DOHH2 (cell line): ENCODE data around the gene UBR2.

Source experiments
- H3F3A ChIP-seq: fragments of 200-600 bp; sonication (generic), shearing (Covaris generic); 2 replicates; pipeline ENCODE4 v1.6.0; 2016; ENCODE audit warnings: antibody characterized with exemption, mild to moderate bottlenecking; ENCODE audit not compliant: control insufficient read depth, insufficient read depth
- H3K27ac ChIP-seq: fragments of 200-600 bp; sonication (generic); 2 replicates; pipeline ENCODE4 v1.5.1; 2014; ENCODE audit warnings: low read depth, mild to moderate bottlenecking, low read length, moderate library complexity
- H3K27me3 ChIP-seq: fragments of 200-600 bp; sonication (generic); 2 replicates; pipeline ENCODE4 v1.6.1; 2014; ENCODE audit warnings: mild to moderate bottlenecking, low read length, mixed read lengths; ENCODE audit not compliant: control insufficient read depth
- H3K36me3 ChIP-seq: fragments of 200-600 bp; sonication (generic); 2 replicates; pipeline ENCODE4 v1.6.1; 2014; ENCODE audit warnings: mild to moderate bottlenecking, low read length, moderate library complexity, mixed read lengths; ENCODE audit not compliant: control insufficient read depth
- H3K4me1 ChIP-seq: fragments of 200-600 bp; sonication (generic); 2 replicates; pipeline ENCODE4 v1.6.1; 2014; ENCODE audit warnings: mild to moderate bottlenecking, low read length, mixed read lengths; ENCODE audit not compliant: control insufficient read depth
- H3K4me2 ChIP-seq: fragments of 200-600 bp; sonication (generic); 2 replicates; pipeline ENCODE4 v1.6.0; 2014; ENCODE audit warnings: mild to moderate bottlenecking, low read length, moderate library complexity
- H3K4me3 ChIP-seq: fragments of 200-600 bp; sonication (generic); 2 replicates; pipeline ENCODE4 v1.5.1; 2014; ENCODE audit warnings: mild to moderate bottlenecking, low read length, mixed read lengths
- H3K79me2 ChIP-seq: fragments of 200-600 bp; sonication (generic); 2 replicates; pipeline ENCODE4 v1.6.1; 2014; ENCODE audit warnings: mild to moderate bottlenecking, low read length, mixed read lengths; ENCODE audit not compliant: control insufficient read depth
- H3K9me2 ChIP-seq: fragments of 200-600 bp; sonication (generic); replicated peaks from 2 replicates; pipeline ENCODE4 v1.6.1; 2014; ENCODE audit warnings: mild to moderate bottlenecking, low read length, mixed read lengths; ENCODE audit not compliant: control insufficient read depth
- H3K9me3 ChIP-seq: fragments of 200-600 bp; sonication (generic); 2 replicates; pipeline ENCODE4 v1.6.1; 2014; ENCODE audit warnings: antibody characterized with exemption, low read length, mixed read lengths; ENCODE audit not compliant: control insufficient read depth, insufficient read depth
- H4K20me1 ChIP-seq: fragments of 200-600 bp; sonication (generic); 2 replicates; pipeline ENCODE4 v1.6.0; 2014; ENCODE audit warnings: low read depth, mild to moderate bottlenecking, antibody characterized with exemption, low read length, moderate library complexity; ENCODE audit not compliant: control insufficient read depth, insufficient read depth
- EZH2phosphoT487 ChIP-seq: fragments of 200-600 bp; sonication (generic); IDR thresholded peaks from 2 replicates; pipeline ENCODE4 v1.6.1; 2017; ENCODE audit warnings: borderline replicate concordance, mild to moderate bottlenecking, antibody characterized with exemption, low read length, moderate library complexity, mixed read lengths
- TF ChIP-seq, protein P1 (sequence below): fragments of 200-600 bp; sonication (generic); IDR thresholded peaks from one replicate; pipeline ENCODE4 v1.5.1; 2014; ENCODE audit warnings: antibody characterized with exemption, mild to moderate bottlenecking, low read depth, low read length; ENCODE audit not compliant: poor library complexity, severe bottlenecking

UBR2 gene

GRCh38 chr6:42563697-42564505 lies at the start of gene UBR2:
TSS of gene UBR2 (plus strand) at chr6:42564029. CDS start at chr6:42564320, 291 bp downstream.
- H3K4me2 ChIP-seq = peak within 1 kb of the TSS; percentile 95
- H3K4me3 ChIP-seq = peak within 1 kb of the TSS; percentile 99
- peaks cover 27% of the 10 kb centered on the region for H3K4me1 ChIP-seq
- H3F3A ChIP-seq = no peaks in the 10 kb centered on the region
- no peaks in the 10 kb centered on the region for H3K9me3 ChIP-seq
- H3K27me3 ChIP-seq = no peaks in the 10 kb centered on the region
- peak within 1 kb of the TSS; percentile 57 for H3K27ac ChIP-seq
- no peaks in the 10 kb centered on the region for H3K9me2 ChIP-seq
- peaks cover 49% of the 10 kb centered on the region for H3K79me2 ChIP-seq
- no peaks in the 10 kb centered on the region for H4K20me1 ChIP-seq
- peaks cover 19% of the 10 kb centered on the region for H3K36me3 ChIP-seq
- TF ChIP-seq, protein P1, sequence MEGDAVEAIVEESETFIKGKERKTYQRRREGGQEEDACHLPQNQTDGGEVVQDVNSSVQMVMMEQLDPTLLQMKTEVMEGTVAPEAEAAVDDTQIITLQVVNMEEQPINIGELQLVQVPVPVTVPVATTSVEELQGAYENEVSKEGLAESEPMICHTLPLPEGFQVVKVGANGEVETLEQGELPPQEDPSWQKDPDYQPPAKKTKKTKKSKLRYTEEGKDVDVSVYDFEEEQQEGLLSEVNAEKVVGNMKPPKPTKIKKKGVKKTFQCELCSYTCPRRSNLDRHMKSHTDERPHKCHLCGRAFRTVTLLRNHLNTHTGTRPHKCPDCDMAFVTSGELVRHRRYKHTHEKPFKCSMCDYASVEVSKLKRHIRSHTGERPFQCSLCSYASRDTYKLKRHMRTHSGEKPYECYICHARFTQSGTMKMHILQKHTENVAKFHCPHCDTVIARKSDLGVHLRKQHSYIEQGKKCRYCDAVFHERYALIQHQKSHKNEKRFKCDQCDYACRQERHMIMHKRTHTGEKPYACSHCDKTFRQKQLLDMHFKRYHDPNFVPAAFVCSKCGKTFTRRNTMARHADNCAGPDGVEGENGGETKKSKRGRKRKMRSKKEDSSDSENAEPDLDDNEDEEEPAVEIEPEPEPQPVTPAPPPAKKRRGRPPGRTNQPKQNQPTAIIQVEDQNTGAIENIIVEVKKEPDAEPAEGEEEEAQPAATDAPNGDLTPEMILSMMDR = peak; percentile 60
- no peak for TF ChIP-seq EZH2phosphoT487

DNA sequence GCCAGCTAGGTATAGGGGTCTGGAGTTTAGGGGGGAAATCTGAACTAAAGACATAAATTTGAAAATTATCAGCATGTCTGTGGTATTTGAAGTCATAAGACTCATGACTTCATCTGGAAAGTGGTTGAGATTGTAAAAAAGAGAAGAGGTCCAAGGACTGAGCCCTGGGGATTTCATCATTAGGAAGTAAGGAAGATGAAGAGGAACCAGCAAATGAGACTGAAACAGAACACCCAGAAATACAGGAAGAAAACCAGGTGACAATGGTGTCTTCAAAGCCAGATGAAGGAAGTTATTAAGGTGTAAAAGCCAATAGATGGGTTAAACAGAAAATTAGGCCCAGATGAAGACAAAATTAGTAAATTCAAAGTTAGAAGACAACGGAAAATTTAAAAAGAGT lies 49.1 kb upstream of the UBR2 start:
- no peaks in the 10 kb centered on the region for H3K9me2 ChIP-seq
- no peak for TF ChIP-seq EZH2phosphoT487
- TF ChIP-seq, protein P1 = no peak
- H3K27ac ChIP-seq = no peak overlapping the region
- H3K4me3 ChIP-seq = no peak overlapping the region
- peaks cover 30% of the 10 kb centered on the region for H3K4me1 ChIP-seq
- no peaks in the 10 kb centered on the region for H3K79me2 ChIP-seq
- H3F3A ChIP-seq = peaks cover 6% of the 10 kb centered on the region
- H4K20me1 ChIP-seq = no peaks in the 10 kb centered on the region
- H3K27me3 ChIP-seq = no peaks in the 10 kb centered on the region
- no peak overlapping the region for H3K4me2 ChIP-seq
- H3K36me3 ChIP-seq = no peaks in the 10 kb centered on the region
- no peaks in the 10 kb centered on the region for H3K9me3 ChIP-seq

DNA sequence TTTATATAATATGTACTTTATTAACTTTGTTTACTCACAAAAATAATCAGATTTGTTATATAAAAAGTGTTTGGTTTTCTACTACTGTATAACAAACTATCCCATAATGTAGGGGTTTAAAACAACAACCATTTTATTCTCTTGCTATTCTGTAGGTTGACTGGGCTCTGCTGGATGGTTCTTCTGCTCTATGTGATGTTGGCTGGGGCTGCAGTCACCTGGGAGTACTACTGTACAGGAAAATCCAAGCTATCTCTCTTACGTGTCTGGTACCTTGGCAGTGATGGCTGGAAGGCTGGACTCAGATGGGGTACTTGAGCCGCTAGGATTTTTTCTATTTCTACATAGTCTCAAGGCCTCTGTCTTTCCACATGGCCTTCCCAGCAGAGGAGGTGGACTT lies 44.0 kb upstream of the UBR2 start:
- Histone ChIP-seq H3K4me2 (no peak overlapping the region), H3K79me2 (no peaks in the 10 kb centered on the region), H4K20me1 (no peaks in the 10 kb centered on the region), H3K9me3 (no peaks in the 10 kb centered on the region), H3K4me1 (peaks cover 23% of the 10 kb centered on the region), H3K27me3 (no peaks in the 10 kb centered on the region), H3K4me3 (no peak overlapping the region), H3K9me2 (no peaks in the 10 kb centered on the region), H3F3A (no peaks in the 10 kb centered on the region), H3K36me3 (no peaks in the 10 kb centered on the region), H3K27ac (no peak overlapping the region)
- TF ChIP-seq EZH2phosphoT487 = no peak

DNA sequence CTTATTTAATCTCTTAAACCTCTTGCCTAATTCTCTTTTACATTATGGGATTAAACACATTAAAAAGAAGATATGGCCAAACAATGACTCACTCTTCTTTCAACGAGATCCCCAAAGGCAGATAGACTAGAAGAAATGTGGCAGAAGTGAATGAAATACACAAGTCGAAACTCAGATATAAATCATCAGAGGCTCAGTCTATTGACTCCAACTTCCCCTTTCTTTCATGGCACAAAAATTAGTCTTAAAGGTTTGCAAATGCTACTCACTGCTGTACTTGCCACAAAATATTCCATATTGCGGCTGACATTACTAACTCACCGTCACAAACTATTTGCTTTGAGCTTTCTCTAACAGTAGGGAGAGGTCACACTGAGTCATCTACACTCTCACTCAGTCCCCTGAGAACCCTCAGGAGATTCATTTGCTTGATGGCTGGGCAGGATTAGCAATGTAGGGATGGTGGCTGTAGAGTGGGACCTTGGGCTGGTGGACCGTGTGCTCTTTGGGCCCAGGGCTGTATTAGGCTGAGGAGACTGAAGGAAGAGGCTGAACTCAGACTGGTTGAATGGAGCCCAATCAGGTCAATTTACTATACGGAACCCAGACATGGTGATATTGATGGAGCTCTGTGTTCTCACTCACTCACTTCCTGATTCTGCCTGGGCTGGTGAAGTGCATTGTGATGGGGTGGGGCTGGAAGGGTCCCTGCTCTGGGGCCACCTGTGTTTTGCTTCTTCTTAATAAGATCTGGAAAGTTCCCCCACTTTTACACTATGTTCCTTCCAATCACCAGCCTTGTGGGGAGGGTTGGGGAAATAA lies 42.8 kb upstream of the UBR2 start:
- no peaks in the 10 kb centered on the region for H3K27me3 ChIP-seq
- no peaks in the 10 kb centered on the region for H3K36me3 ChIP-seq
- H3K27ac ChIP-seq = no peak overlapping the region
- no peaks in the 10 kb centered on the region for H3K9me3 ChIP-seq
- H3F3A ChIP-seq = no peaks in the 10 kb centered on the region
- no peak for TF ChIP-seq EZH2phosphoT487
- TF ChIP-seq, protein P1 = no peak
- peak overlapping the region; percentile 37 for H3K4me2 ChIP-seq
- H4K20me1 ChIP-seq = no peaks in the 10 kb centered on the region
- H3K4me1 ChIP-seq = peaks cover 13% of the 10 kb centered on the region
- peak overlapping the region; percentile 34; the same call in 1 of the 2 replicates for H3K4me3 ChIP-seq
- H3K79me2 ChIP-seq = no peaks in the 10 kb centered on the region
- H3K9me2 ChIP-seq = no peaks in the 10 kb centered on the region
